GM19023 (cell line): ENCODE measurements around the gene ITGB1BP1.

Source experiments
- ATAC-seq: cut with Tn5 transposase; IDR thresholded peaks from one replicate; pipeline ENCODE4 v1.9.1; 2021; ENCODE audit warnings: mild to moderate bottlenecking, moderate library complexity; ENCODE audit not compliant: unreplicated experiment

ITGB1BP1 gene, protein sequence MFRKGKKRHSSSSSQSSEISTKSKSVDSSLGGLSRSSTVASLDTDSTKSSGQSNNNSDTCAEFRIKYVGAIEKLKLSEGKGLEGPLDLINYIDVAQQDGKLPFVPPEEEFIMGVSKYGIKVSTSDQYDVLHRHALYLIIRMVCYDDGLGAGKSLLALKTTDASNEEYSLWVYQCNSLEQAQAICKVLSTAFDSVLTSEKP

DNA sequence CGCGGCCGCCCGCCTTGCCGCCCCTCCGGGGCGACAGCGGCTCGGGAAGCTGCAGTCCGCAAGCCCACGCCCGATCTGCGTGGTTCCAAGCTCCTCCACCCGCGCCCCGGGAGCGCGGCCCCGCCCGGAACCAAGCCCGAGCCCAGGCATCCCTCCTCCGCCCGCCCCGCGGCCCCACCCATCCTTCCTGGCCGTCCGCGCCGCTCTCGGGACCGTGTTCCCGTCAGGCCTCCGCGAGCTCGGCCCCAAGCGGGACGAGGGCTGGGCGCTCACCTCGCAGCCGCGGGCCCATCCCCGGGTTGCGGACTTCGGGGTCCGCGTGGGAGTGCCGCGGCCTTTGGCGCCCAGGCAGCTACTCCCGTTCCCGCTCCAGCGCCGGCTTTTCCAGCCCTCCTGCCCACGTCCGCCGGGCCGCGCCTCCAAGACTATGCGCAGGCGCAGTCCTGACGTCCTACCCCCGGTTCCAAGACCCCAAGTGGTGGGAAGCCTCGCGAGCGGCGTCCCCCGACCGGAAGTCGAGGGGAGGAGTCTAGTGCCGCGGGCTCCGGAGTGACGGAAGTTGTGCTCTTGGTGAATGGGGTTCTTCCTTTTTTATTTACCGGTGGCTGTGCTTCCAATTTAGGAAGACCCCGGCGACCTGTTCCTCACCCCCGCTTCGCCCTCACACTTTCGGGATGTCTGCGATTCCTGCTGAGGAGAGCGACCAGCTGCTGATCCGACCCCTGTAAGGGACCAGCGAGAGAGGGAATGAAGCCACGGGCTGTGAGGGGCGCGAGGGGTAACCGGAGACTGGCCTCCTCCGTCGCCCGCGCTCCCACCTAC is at the start of gene ITGB1BP1, which contains the start of gene CPSF3:
Gene ITGB1BP1, minus strand, starts transcription at position 429 of the 822 bp plus-strand sequence. CDS start 4,831 bp downstream, outside the sequence.
Gene CPSF3, plus strand, starts transcription at position 555 of the 822 bp plus-strand sequence. Its CDS starts 120 bp downstream, at position 675.
- peak; percentile 84 for ATAC-seq

DNA sequence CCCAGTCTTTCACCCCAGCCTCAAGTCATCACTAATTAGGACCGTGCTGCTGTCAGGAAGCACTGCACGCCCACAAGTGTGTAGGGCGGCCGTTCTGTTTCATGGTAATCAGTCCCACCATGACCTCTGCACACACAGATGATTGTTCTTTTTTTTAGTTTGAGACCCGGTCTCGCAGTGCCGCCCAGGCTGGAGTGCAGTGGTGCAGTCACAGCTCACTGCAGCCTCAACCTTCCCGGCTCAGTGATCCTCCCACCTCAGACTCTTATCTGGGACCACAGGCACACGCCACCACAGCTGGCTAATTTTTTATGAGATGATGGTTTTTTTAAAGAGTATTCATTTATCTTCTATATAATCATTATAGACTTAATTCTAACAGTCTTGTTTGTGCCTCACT is 49.2 kb upstream of the ITGB1BP1 start:
- no peak for ATAC-seq

DNA sequence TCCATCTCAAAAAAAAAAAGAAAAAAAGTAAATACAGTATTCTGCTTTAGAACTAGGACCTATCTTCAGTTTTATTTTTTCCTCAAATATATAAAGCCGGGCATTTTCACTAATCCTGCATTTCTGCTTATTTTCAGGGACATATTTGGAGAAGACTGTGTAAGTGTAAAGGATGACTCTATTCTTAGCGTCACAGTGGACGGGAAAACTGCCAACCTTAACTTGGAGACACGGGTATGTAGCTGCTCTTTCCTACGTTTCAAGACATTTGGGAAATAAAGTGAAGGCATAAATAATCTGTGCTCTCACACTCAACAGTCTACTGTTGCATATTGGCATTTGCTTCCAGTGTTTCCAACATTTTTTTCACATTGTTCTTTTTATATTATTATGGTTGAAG is 47.9 kb upstream of the ITGB1BP1 start:
- ATAC-seq = no peak

DNA sequence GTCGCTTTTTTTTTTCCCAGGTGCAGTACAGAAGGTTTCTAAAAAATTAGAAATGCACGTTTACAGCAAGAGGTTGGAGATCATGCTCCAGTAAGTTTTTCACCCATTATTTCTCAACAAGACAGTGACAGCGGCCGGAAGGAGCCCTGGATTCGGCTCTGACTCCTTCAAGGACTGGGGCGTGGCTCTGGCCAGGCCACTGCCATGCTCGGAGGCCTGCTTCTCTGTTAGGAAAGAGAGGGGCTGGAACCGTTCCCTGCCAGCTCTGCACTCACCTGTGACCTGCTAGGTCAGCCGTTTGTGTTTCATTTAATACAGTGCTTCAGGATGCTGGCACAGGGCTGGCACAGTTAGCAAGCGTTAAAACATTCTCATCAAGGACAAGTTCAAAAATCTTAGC is 44.4 kb upstream of the ITGB1BP1 start:
- no peak for ATAC-seq

DNA sequence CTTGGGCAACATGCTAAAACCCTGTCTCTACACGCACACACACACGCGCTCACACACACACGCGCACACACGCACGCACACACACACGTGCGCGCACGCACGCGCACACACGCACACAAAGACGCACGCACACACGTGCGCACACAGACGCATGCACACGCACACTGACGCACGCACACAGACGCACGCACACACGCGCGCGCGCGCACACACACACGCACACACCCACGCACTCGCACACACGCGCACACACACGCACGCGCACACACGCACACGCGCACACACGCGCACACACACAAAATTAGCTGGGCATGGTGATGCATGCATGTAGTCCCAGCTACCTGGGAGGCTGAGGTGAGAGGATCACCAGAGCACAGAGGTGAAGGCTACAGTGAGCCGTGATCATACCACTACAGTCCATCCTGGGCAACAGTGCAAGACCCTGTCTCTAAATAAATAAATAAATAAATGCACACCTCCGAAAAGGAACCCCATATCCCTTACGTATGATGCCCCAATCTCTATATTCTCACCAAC is 42.9 kb upstream of the ITGB1BP1 start:
- ATAC-seq = no peak

DNA sequence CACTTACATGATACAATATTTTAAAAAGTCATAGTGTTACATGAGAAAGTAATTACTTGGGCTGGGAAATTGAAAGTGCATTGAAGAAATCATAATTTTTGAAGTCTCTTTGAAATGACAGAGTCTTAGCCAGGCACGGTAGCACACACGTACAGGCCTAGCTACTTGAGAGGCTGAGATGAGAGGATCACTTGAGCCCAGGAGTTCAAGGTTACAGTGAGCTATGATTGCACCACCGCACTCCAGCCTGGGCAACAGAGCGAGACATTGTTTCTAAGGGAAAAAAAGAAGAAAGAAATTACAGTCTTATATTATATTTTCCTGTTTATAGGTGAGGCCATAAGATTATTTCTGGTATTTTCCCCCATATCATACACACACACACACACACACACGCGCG is 41.8 kb upstream of the ITGB1BP1 start:
- ATAC-seq = no peak

DNA sequence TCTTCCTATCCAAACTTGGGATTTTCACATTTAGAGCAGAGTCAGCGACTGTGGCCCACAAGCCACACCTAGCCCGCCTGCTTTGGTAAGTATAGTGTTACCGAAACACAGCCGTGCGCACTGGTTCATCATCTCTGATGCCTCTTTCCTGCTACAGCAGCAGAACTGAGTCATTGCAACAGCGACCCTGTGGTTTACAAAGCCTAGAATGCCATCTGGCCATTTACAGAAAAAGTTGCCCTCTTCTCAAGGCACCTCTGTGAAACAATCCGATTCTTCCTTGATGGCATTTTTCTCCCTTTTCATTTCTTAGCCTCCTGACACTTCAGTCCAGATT is 40.3 kb upstream of the ITGB1BP1 start:
- no peak for ATAC-seq

DNA sequence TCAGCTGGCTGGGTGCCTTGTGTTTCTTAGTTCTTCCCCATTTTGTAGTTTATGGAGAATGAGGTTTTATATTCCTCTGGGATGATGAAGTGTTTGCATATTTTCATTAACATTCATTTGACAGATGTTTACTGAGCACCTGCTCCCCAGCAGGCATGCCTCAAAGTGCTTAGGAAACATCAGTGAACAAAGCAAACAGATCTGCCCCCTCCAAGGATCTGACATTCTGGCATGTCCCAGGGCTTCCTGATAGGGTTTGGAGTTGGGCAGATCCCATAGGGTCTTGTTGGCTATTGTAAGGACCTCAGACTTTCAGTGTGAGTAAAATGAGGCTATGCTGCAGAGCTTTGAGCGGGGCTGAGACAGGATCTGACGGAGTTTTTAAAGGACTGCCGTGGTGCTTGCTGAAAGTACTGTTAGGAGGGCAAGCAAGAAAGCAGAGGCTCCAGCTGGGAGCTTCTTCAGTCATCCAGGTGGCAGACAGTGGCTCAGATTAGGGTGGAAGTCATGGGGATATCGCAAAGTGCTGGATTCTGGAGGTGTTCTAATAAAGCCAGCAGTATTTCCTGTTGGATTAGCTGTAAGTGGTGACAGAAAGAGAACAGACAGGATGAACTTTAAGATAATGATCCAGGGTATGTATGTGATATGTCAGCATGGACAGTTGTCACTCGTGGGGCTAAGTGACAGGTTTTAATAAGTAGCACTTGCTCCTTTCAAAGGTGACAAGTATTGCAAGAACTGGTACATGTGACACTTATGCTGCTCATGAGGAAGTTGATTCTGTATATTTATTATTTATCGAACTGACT is 39.8 kb upstream of the ITGB1BP1 start:
- no peak for ATAC-seq

DNA sequence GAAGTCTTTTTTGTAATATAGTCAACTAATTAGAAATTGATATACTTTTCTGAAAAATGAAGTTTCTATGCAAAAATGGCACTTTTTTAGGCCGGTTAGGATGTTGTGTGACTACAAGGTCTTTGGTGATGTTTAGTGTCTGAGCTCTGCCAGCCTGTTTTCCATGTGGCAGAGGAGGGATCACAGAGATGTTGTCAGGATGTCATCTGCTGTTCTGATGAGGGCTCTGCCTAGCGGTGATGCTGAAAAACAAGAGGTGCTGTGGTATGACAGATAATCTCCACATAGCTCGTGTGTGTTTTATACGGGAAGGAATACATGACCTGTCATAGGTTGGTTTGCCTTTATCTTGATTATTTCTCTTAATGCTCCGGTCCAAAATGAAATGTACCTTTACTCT is 39.0 kb upstream of the ITGB1BP1 start:
- no peak for ATAC-seq

DNA sequence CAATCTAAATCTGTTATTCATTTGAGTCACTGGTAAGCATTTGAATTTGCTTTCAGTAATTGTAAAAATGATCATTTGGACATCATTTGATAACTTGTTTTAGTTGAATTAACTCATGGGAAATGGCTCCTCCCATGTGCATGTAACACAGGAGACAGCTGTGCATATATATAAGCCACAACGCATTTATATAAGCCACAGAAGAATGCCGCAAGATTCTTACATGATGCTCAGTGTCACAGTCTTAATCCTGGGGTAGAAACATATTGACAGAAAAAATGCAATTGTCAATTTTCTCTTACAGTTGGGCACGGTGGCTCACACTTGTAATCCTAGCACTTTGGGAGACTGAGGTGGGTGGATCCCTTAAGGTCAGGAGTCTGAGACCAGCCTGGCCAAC is 37.8 kb upstream of the ITGB1BP1 start:
- ATAC-seq = no peak

DNA sequence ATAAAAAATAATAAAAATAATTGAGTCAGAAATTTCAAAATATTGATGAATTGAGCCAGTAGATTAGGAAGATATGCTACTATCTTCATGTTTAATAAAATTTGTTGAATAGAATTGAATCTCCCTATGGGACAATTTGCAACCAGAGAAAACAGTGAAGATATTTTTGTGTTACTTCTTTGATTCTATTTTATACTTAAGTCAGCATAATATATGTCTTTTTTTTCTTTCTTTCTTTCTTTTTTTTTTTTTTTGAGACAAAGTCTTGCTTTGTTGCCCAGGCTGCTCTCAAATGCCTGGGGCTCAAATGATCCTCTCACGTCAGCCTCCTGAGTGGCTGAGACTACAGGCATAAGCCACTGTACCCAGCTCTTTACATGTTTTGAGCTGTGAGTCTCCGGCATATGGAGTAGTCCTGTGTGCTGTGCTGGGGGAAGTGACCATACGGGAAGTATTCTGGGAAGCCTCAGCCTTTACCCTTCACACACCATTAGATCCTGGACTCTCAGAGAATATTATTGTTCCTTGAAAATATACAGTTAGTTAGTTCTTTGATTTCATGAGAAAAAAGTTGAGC is 37.2 kb upstream of the ITGB1BP1 start:
- no peak for ATAC-seq

DNA sequence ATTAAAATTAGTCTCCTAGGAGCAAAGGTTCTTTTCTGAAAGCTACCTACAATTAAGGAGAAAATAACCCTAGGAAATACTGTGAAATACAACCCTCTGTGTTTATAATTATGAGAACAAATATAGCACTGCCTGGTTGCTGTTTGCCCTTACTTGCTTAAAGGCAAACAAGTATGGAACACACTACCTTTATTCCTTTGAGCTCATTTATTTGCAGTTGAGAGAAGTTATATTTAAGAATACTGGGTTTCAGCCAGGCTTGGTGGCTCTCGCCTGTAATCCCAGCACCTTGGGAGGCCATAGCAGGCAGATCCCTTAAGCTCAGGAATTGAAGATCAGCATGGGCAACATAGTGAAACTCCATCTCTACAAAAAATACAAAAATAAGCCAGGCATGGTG is 27.9 kb upstream of the ITGB1BP1 start:
- ATAC-seq = no peak

DNA sequence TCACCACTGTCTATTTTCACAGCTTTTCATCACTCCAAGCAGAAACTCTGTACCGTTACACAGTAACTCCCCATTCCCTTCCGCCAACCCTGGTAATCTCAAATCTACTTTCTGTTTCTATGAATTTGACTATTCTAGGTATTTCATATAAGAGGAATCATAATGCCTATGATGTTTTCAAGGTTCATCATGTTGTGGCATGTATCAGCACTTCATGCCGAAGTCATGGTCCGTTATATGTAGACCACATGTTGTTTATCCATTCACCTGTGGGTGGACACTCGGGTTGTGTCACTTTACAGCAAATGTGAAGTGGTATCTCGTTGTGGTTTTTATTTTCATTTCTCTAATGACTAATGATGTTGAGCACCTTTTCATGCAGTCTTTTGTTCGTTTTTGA is 21.8 kb upstream of the ITGB1BP1 start:
- ATAC-seq = no peak

DNA sequence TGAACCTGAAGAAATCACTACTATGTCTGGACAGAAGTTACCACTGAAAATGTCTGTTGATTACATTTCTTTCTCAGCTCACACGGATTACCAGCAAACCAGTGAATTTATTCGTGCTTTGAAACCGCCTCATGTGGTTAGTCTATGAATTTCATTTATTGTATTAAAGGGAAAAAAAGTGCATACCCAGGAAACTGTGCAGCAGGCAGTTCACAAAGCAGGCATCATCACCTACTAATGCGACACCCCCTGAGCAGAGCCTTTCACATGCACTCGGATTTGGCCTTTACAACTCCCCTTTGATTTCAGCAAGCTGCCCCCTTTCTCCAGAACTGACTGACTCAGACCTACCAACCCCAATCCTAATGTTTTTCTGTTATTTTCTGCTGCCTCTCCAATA is 20.2 kb upstream of the ITGB1BP1 start:
- ATAC-seq = no peak

DNA sequence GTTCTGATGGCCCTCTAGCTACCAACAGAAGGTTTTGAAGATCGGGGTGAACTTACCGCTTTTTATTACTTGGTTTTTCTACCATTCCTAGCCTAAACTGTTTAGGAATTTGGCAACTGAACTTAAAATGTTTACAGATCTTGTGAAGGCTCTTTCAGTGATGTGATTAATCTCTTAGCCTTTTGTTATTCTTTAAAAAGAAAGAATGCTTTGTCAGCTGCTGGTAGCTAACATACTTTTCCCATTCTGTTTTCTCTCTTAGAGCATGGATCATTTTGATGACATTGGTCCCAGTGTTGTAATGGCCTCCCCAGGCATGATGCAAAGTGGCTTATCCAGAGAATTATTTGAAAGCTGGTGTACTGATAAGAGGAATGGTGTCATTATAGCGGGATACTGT is 18.2 kb upstream of the ITGB1BP1 start:
- no peak for ATAC-seq

DNA sequence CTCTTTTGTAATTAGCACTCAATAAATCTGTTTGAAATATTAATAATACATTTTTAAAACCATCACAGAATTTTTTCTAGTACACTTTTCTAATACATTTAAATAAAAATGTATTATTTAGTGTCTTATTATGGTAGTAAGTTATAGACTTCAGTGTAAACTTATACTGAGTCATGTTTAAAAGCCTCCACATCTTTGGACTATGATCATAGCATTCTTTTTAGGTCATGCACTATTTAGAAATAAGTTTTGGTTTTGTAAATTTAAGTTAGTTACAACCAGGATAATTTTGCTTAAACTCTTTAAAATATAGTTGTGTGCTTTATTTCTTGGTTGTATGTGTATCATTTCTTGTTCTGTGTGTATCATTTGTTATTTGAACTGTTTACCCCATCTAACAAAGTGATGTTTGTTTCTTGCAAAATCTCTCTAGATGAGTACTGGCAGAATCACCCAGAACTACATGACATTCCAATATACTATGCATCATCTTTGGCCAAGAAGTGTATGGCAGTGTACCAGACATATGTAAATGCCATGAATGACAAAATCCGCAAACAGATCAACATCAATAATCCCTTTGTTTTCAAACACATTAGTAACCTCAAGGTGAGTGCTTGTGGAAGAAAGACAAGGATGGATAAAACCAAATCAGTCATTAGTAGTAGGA is 16.9 kb upstream of the ITGB1BP1 start:
- no peak for ATAC-seq

DNA sequence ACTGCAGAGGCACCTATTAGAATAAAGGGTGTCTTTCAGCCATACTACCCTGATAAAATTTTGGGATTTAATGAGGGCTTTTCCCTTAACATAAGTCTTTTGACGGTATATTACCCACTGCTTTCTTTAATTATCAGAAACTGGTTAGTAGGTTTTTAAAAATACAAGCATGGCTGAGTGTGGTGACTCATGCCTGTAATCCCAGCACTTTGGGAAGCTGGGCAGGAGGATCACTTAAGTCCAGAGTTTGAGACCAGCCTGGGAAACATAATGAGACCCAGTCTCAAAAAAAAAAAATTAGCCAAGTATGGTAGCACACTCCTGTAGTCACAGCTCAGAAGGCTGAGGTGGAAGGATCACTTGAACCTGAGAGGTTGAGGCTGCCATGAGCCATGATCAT is 16.2 kb upstream of the ITGB1BP1 start:
- no peak for ATAC-seq

DNA sequence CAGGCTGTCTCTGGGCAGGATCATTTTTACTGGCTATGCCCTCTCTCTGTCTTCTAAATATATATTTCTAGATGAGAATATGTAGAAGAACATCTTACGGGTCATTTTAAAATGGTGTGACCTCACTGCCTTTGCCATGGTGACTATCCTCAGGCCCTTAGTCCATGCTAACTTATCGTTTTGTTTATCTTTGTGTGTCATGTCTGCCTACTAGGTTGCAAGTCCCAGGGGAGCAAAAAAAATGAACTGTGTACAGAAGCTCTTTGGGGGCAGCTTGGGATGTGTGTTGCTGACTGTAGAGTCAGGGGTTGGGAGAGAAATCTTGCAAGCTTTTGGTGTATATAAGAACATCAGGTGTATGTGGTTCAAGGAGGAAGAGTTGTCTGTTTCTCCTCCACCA is 11.2 kb upstream of the ITGB1BP1 start:
- no peak for ATAC-seq

DNA sequence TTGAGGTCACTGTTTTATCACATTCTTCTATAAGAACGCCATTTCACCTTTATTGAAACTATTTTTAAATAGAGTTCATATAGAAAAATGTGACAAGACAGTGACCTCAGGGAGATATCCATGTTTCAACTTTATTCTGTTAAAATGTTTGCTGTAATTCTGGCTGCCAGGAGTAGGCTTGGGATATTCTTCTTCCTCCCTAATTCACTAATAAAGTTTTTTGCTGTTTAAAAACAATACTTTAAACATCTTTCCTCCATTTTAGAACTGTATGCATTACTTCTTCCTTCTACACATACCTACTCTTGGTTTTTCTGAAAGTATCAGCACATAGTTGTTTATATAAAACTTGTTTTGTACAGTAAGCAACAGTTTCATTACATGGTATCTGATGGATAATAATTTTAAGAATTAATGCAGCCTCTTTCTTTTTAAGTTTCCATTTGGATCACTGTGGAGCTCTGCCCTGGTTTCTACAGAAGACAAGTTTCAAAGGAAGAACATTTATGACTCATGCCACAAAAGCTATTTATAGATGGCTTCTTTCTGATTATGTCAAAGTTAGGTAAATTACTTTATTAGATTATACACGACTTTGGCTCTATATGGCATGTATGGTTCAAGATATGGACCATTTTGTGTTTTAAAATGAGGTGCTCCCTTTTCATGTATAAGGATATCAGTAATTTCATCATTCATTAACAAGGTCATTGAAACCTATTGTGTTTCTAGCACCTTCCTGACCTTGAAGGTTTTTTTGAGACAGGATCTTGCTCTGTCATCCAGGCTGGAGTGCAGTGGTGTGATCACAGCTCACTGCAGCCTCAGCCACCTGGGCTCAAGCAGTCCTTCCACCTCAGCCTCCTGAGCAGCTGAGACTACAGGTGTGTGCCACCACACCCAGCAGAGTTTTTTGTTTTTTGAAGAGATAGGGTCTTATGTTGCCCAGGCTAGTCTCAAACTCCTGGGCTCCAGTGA is 7.3 kb upstream of the ITGB1BP1 start:
- no peak for ATAC-seq
